Activated gamma-delta T cell treated with anti-CD3 and anti-CD28 coated beads, Interleukin-2, amount 50 U/mL, for 16 hours (primary cell): Measurements from ENCODE around the gene DHPS.
A peak's percentile ranks its signal among the peaks of the same experiment; 100 is the strongest.
"Not testable (repeated sequence)": the region's sequence is repeated elsewhere in the genome, so short reads cannot be mapped to it uniquely, and the experiment has no call there.

Experiments
- DNase-seq: peaks from one replicate; pipeline ENCODE4 v3.0.0-alpha.2; 2020; ENCODE audit warnings: low read depth

The DHPS gene

DNA sequence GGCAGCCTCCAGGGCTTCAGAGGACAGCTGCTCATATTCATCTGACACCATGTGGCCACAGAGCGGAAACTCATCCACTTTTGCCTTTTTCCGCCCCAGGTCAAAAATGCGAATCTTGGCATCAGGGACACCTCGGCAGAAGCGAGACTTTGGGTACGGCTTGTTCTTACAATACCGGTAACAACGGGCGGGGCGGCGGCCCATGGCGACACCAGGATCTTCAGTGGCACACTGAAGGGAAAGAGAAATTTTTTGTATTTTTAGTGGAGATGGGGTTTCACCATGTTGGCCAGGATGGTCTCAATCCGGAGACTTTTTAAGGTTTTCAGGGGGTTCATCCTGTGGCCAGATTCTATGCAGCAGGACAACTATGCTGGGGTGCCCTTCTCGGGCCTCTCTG, 38.0 kb downstream of the DHPS start:
- DNase-seq = not testable (repeated sequence)

DNA sequence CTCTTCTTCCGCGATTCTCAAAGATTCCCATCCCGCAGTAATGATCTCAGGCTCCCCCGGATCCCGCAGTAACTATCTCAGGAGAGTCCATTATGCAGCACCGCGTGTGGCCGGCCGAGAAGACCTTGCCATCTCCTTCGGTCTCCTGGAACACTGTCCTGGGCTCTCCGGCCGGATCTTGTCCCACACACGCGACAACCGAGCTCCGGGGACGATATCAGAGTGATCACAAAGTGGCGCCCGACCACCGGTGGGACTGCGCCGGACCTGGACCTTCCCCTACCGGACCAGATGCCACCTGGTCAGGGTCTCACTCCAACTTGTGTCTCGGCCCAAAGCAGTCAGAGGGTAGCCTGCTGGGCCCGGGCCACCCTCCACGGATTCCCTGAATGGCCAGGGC, 39.2 kb downstream of the DHPS start:
- DNase-seq = no peak

DNA sequence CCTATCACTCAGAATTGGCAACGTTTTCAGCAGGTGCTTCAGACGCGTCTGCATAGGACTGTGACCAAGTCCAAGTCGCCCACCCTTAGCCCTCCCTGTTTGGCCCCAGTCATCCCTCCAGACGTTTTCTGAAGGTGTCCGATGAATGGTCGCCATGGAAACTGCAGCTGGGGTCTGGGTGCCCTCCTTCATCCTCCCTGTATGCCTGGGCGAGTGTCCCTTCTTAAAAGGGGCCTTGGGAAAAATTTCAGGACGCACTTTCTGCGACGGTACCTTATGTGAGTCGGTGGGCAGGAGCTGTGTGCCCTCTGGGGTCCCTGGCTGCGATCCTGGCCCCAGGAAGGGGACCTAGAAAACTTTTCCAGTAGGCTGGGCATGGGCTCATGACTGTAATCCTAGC, 40.2 kb downstream of the DHPS start:
- no peak for DNase-seq

DNA sequence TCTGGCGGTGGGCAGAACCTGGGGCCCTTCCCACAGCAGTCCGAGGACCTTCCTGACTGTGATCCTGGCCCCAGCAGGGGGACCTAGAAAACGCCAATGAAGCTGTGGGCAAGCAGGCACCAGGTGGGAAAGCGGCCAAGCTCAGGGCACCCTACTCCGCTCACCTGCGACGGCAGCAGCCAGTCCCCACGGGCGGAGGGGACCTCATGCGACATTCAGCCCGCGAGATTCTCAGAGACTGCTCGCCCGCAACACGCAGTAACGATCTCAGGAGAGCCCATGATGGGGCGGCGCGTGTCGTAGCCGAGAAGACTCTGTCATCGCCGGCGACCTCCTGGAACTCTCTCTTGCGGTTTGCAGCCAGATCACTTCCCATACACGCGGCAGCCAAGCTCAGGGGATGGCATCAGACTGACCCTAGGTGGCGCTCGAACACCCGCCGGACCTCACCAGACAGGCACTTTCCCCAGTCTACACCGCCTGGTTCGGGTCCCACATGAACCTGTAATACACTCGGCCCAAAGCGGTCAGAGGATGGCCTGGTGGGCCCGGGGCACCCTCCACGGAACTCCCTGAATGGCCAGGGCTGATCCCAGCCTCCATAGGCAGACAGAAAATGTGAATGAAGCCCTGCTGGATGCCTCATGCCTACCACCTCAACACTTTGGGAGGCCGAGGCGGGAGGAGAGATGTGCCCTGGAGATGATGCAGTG, 41.6 kb downstream of the DHPS start:
- DNase-seq = peak; percentile 81

DNA sequence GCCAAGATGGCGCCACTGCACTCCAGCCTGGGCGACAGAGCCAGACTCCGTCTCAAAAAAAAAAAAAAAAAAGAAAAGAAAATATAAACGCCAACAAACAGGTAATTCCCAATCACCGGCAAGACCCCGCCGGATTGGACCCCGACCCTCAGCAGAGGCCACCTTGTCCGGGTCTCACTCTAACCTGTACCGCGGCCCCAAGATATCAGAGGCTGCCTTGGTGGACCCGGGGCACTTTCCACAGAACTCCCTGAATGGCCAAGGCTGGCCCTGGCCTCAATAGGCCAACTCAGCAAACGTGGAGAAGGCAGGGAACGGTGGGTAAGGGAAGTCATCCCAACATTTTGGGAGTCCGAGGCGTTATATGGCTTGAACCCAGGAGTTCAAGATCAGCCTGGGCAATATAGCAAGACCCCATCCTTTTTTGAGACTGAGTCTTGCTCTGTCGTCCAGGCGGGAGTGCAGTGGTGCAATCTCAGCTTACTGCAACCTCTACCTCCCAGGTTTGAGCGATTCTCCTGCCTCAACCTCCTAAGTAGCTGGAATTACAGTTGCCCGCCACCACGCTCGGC, 43.0 kb downstream of the DHPS start:
- DNase-seq = no peak

DNA sequence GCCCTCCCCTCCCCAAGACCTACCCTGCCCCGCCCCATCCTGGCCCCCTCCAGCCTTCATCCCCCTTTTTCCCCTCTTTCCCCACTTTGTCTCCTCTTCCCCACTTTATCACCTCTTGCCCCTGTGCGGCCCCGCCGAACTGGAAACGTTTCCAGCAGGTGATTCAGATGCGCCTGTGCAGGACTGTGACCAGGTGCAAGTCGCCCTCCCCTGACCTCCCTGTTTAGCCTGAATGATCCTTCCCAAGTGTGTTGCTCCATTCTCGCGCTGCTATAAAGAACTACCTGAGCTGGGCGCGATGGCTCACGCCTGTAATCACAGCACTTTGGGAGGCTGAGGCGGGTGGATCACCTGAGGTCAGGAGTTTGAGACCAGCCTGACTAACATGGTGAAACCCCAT, 45.0 kb downstream of the DHPS start:
- DNase-seq = no peak

DNA sequence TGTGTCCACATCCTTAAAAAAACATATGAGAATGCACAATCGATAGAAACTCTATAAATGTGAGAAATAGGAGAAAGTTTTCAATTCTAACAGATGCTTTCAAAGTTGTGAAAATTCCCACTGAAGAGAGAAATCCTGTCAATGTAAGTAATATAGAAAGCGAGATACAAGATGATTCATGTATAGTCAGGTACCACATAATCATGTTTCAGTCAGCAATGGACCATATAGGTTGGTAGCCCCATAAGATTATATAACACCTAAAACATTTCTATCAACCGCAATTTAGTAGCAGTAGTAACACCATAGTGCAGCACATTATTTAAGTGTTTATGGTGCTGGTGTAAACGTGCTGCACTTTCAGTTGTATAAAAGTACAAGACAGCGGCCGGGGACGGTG, 52.5 kb downstream of the DHPS start:
- DNase-seq = no peak

DNA sequence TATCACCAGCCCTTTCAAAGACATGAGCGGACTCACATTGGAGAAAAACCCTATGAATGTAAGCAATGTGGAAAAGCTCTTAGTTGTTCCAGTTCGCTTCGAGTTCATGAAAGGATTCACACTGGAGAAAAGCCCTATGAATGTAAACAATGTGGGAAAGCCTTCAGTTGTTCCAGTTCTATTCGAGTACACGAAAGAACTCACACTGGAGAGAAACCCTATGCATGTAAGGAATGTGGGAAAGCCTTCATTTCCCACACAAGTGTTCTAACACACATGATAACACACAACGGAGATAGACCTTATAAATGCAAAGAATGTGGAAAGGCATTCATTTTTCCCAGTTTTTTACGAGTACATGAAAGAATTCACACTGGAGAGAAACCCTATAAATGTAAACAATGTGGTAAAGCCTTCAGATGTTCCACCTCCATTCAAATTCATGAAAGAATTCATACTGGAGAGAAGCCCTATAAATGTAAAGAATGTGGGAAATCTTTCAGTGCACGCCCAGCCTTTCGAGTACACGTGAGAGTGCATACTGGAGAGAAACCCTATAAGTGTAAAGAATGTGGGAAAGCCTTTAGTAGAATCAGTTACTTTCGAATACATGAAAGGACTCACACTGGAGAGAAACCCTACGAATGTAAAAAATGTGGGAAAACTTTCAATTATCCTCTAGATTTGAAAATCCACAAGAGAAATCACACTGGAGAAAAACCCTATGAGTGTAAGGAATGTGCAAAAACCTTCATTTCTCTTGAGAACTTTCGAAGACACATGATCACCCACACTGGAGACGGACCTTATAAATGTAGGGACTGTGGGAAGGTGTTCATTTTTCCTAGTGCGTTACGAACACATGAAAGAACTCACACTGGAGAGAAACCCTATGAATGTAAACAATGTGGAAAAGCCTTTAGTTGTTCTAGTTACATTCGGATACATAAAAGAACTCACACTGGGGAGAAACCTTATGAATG, 53.3 kb downstream of the DHPS start:
- DNase-seq = no peak

DNA sequence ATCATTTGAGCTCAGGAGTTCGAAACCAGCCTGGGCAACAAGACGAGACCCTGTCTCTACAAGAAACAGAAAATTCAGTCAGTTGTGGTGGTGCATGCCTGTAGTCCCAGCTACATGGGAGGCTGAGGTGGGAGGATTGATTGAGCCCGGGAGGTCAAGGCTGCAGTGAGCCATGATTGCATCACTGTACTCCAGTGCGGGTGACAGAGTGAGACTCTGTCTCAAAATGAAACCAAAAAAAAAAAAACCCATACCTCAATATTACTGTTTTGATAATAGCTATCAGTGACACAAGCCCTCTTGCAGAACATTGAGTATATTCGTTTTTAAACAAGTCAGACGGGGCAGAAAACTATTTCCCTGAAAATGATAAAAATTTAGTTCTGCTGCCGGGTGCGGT, 54.7 kb downstream of the DHPS start:
- no peak for DNase-seq
